ENCODE data around the gene PRRX1. TPM values are rescaled to one million over a fixed set of nuclear protein-coding genes. Genes with fewer than 3 reads are reported as not detected.

PRRX1 gene
- 384 and 523 TPM in 2 replicates for total RNA-seq

DNA sequence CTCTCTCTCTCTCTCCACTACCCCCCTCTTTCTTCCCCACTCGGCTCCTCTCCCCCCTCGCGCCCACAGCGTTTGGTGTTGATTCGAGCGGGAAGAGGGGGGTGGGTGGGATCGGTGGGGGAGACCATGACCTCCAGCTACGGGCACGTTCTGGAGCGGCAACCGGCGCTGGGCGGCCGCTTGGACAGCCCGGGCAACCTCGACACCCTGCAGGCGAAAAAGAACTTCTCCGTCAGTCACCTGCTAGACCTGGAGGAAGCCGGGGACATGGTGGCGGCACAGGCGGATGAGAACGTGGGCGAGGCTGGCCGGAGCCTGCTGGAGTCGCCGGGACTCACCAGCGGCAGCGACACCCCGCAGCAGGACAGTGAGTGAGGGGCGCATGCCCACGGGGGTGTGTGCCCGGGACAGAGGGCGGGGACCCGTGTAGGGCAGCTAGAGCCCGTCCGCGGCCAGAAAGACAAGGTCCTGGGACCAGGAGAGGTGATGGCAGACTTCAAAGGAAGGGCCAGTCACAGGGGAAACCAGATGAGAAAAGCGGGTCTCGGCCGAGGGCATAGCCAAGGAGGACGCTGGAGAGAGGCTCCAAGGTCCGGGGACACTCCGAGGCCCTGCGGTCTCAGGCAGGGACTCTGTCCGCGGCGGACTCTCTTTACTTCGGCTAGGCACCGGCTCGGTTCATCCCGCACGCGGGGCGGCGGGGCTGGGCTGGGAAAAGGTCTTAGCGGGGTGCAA lies at the start of gene PRRX1:
TSS of gene PRRX1 (plus strand) at position 39 of the 735 bp plus-strand sequence. CDS start at position 127, 88 bp downstream.

Other genes with a start within 250 kb of the PRRX1 start
- gene GORAB, start 132.0 kb upstream of the PRRX1 start, total RNA-seq, result 9.9 and 11.5 TPM in 2 replicates